Measurements from ENCODE around the gene FZD4.
"Not testable (repeated sequence)": the region's sequence is repeated elsewhere in the genome, so short reads cannot be mapped to it uniquely, and the experiment has no call there.

The FZD4 gene

DNA sequence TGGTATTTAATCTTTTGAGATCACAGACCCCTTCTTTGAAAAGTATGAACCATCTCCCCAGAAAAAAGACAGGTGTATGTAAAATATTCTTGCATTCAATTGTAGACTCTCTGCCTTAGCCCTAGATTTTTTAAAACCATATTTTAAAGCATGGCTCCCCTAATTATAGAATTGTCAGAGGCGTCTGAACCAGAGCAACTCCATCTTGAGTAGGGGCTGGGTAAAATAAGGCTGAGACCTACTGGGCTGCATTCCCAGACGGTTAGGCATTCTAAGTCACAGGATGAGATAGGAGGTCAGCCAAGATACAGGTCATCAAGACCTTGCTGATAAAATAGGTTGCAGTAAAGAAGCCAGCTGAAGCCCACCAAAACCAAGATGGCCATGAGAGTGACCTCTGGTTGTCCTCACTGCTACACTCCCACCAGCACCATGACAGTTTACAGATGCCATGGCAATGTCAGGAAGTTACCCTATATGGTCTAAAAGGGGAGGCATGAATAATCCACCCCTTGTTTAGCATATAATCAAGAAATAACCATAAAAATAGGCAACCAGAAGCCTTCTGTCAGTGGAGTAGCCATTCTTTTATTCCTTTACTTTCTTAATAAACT lies 17.9 kb downstream of the FZD4 start:
- DNase-seq, result not testable (repeated sequence)

DNA sequence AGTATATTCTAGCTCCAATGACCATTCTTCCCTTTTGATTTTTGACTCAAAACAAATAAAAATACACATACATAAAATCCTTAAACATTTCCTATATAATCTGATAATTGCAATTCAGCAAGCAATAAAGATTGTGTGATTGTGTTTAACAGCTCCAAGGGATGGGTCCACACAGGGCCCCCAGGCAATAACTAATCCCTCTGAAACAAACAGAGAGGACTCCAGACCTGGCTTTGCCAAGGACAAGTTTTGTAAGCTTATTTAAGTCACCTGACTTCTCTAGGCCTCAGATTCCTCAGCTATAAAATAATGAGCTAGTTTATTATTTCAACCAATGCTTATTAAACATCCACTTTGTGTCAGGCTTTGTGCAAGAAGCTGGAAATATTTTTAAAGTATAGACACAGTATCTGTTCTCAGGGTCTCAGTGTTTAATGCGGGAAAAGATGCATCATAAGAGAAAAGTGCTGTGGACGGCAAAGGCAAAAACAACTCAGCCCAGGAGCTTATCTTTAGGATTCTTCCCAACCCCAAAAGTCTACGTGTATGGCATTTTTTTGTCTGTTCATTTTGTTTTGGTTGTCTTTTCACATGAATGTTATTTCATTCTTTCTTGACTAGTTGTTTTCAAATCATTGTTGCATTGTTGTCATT lies 20.1 kb downstream of the FZD4 start:
- no peak for DNase-seq

GRCh38 chr11:86934582-86934900 lies 20.7 kb downstream of the FZD4 start:
- no peak for DNase-seq

GRCh38 chr11:86933891-86934581 lies 21.2 kb downstream of the FZD4 start:
- no peak for DNase-seq

DNA sequence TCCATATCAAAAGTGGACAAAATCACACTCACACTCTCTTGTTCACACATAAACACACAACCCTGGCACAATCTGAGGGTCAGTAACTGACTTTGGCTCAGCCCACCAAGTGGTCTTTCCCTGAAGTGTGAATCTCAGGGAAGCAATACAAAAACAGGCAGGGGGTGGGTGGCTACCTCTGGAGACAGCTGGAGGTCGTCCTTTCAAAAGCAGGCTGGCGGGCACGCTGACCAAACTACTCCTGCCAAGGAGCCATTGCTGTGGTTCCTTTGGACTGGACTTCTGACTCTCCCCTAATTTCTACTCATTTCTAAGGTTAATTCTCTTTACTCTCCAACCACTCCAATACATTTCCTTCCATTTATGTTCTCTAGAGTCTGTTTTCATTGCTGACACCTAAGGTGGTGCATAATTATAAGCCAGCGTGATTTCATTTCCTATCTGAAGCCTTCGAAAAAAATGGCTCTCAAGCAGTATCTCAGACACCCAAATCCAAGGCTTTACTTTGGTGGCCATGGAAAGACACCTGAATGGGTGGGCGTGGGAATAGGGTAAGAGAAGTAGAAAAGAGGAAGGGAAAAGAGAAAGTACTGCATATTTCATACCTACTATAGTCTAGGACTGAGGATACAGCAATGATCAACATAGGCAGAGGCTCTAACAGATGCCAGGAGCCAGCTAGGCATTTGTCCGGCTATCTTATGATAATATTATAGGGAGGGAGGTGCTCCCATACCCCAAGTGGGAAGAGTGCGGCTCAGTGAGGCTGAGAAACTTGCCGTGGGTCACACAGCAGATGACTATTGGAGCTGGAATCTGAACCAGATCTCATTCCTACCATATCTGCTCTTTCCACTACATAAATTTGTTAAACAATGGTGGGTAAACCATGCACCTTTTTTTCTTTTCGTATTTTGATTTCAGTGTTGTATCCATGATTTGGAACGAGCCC lies 22.0 kb downstream of the FZD4 start:
- no peak for DNase-seq

GRCh38 chr11:86932259-86932585 lies 23.0 kb downstream of the FZD4 start:
- no peak for DNase-seq

- DNase-seq, result peak; percentile 26
These were observed 23.5 kb downstream of the FZD4 start for GRCh38 chr11:86931548-86932258.

- DNase-seq, result no peak
These were observed 24.1 kb downstream of the FZD4 start for GRCh38 chr11:86930957-86931547.

- no peak for DNase-seq
These were observed 28.2 kb downstream of the FZD4 start for GRCh38 chr11:86926975-86927374.

- DNase-seq, result no peak
These were observed 31.0 kb downstream of the FZD4 start for GRCh38 chr11:86923999-86924766.

DNA sequence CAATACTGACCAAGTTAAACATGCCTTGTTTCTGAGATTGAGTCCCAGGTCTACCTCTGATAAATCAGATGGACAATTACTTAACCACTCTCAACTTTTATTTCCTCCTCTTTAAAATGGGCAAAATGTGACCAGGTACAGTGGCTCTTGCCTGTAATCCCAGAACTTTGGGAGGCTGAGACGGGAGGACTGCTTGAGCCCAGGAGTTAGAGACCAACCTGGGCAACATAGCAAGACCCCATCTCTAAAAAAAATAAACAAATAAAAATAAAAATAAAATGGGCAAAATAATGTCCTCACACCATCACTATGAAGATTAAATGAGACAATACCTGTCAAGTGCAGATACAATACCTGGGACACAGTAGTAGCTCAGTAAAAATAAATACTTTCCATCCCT lies 33.0 kb downstream of the FZD4 start:
- no peak for DNase-seq

GRCh38 chr11:86919557-86920210 lies 35.5 kb downstream of the FZD4 start:
- DNase-seq, result peak; percentile 22

DNA sequence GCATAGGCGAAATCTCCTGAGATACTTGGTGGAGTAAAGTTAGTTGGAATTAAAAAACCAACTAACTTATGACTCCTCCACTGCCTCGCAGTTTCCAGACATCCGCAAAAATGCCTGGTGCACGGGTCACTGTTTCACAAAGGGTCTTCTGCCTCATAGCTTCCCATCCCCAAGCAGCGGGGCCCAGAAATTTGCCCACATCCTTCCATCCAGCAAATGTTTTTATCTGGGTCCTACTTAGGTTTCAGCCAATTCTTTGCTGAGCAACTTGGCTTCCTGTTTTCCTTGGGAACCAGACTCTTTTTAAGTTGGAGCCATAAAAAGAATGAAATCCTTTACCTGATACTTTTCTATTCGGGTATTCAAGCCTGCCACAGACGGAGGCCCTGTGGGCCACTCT lies 36.2 kb downstream of the FZD4 start:
- no peak for DNase-seq

GRCh38 chr11:86918496-86918895 lies 36.7 kb downstream of the FZD4 start:
- no peak for DNase-seq

DNA sequence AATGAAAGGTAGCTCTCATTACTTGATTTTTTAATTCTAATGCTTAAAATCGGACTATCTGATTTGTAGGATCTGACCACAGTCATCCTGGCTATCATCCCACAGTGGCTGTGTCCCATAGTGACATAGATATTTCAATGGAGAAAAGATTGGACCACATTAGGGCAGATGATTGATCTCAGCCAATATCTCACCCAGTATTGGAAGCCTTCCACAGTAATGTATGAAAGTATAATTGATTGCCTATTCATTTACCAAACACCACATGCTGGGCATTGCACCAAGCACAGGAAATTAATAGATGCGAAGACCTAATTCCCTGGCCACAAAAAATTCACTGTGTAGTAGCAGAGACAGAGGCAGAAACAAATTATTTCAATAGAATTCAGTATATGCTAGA lies 37.6 kb downstream of the FZD4 start:
- DNase-seq, result no peak

DNA sequence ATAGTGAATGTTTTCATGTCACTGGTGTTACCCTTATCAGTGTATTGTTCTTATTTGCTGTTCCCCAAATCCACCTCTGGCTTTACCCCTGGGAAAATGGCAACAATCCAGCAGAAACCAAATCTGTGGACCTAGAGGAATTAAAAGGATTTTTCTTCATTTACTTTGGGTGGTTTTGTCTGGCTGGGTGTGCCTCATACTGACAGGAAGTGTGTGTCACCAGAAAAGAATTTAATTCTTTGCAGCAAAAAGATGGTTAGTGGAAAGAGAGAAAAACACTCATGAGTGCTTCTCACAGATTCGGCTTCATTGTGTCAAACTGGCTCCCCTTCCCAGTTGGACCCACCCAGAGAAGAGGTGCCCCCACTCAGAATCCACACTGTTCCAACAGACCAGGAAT lies 38.9 kb downstream of the FZD4 start:
- no peak for DNase-seq

DNA sequence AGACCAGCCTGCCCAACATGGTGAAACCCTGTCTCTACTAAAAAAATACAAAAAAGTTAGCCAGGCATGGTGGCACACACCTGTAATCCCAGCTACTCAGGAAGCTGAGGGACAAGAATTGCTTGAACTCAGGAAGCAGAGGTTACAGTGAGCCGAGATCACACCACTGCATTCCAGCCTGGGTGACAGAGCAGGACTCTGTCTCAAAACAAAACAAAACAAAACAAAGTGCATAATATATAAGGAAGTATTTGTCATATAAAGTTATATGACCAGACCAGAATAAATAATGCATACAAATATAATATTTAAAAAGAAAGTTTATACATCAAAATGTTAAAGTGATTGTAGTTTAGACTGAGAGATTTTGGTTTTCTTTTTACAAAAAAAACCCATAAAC lies 39.3 kb downstream of the FZD4 start:
- not testable (repeated sequence) for DNase-seq

GRCh38 chr11:86914865-86915519 lies 40.2 kb downstream of the FZD4 start:
- DNase-seq, result no peak

DNA sequence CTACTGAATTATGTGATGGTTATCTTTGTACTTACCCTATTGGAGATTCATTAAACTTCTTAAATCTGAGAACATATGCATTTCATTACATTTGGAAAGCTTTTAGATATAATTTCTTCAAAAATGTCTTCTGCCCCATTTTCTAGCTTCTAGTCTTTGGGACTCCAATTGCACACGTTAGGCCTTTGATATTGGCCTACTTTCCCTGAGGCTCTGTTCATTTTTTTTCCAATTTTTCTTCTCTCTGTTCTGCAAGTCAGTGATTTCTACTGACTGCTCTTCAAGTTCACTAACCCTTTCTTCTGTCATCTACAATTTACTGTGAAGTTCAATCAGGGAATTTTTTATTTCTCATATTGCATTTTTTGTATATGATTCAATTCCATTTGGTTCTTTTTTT lies 43.0 kb downstream of the FZD4 start:
- DNase-seq, result no peak

DNA sequence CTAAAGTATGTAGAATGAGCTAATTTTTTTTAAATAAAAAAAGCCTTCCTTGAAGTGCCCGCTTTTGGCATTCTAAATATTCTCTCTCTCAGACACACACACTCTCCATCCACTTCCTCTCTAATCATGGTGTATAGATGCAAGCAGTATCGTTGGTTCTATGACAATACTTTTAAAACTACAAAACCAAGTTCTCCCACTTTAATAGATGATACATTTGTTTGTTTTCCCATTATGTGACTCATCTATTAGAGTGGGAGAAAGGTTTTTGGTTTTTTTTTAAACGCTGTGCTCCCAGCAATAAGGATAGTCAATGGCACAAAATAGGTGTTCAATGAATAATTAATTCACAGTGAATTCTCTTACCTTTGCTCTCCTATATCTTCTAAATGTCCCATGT lies 44.6 kb downstream of the FZD4 start:
- DNase-seq, result no peak

GRCh38 chr11:86906198-86906597 lies 49.0 kb downstream of the FZD4 start:
- DNase-seq, result no peak
